Measurements from ENCODE around the gene MSGN1.

Gene MSGN1

DNA sequence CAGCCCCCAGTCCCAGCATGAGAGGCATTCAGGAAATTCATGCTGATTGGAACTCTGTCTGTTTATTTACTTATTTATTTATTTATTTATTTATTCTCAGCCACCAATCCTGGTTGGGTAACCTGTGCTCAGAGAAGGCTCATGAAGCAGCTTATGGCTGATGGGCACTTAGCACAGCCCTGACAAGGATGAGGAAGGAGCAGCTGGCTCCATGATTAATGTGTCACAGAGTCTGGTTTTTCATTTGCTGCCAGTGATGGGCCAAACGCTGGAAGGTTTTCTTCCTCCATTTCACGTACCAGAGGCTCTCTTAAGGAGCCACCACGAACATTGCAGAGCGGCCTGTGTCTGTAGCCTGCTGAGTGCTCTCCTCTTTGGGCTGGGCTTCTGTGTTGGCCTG, 33.9 kb downstream of the MSGN1 start:
- DNase-seq: no peak

DNA sequence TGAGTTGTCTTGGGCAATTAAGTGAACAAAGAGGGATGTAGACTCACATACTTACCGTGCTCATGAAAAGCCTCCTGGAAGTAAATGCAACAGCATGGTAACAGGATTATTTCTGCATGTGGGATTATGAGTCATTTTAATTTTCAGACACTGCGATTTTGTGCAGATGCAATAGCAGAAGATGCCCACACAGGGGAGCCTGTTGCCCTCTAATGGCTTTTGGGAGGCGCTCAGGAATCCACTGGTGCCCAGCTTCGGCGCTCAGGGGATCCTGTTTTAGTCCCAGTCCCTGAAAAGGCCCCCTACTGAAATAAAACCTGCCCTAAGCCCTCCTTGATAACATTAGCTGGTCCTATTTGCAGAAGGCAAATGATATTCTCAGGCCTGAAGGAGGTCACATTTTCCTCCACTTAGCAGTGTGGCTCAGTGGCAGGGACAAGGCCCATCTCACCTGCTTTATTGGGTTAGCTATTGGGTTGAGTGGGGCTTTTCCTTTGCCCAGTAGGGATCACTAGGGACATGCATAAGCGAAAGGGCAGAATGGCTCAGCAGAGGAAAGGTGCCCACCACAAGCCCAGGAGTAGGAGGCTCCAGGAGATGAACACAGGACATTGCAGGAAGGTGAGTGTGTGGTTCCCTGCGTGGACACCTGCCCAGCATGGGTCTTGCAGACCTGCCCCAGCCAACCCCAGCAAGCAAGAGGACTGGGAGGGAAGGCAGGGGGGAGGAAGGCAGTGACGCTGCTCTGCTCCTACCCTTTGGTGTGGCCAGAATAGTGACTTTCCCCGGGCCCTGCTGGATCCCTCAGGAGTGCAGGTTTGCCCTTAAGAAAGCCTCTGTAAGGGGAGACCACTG, 35.7 kb downstream of the MSGN1 start:
- peak; percentile 17 for DNase-seq

DNA sequence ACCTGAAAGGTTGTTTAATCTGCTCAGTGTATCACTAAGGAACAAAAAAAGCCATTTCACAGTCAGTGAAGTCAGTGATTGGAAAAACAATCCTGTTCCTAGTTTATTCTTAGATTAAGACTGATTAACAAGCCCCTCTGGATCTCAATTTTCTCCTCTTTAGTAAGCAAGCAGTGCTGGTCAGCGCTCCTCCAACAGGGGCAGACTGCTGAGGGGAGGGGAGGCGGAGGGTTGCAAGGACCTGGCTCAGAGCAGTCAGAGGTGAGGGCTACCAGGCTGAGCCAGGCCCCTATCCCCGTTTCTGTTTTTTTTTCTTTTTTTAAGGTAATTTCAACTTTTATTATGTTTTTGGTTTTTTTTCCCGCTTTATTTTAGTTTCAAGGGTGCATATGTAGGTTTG, 37.5 kb downstream of the MSGN1 start:
- DNase-seq: no peak

DNA sequence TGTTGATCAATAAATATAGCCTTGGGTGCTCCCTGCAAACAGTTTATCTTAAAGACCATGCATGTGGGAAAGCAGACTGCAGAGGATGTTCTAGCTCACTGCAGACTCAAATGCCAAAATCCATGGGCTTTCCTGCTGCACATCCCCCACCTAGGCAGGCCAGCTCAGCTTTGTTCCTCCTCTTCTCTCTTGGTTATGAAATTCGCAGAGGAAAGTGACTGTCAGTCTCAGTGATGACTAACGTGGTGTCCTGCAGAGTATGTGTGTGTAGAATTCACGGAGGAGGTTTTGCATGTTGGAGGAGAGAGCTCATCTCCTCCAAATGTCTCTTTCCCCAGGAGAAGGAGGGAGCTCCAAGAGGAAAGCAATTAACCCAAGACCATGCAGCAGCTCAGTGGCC, 40.8 kb downstream of the MSGN1 start:
- DNase-seq: no peak

DNA sequence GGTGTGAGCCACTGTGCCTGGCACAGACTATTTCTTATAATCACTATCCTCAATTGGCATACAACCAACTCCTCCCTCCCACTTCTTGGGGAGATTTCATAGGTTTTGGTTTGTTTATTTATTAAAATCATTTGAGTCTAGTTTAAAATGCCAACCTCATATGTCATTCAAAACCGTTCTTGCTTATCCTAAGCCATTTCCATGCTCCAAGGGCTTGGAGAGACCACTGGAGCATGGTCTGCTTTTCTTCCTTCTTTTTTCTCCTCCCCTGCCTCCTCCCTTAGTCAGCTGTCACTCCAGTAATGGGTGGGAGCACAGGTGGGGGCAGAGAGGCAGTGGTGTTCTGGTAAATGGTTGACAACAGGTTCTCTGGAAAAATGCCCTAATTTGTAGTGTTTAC, 41.8 kb downstream of the MSGN1 start:
- no peak for DNase-seq

DNA sequence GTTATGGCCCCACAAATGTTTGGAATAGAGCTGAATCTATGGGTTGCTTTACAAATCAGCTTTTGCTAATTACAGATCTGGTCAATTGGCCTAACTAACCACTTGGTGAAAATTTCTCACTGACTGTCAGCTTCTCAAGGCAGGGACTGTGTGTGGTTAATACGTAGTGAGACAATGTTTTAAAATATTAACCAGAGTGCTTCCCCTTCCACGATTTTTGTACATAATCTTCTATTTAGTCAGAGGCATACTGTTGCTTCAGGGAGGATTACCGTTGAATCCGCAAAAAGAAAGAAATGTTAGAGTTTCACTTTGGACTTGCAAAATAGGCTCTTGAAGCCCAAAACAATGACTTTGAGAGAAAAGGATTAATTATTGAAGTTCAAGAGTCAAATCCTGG, 47.3 kb downstream of the MSGN1 start:
- no peak for DNase-seq

DNA sequence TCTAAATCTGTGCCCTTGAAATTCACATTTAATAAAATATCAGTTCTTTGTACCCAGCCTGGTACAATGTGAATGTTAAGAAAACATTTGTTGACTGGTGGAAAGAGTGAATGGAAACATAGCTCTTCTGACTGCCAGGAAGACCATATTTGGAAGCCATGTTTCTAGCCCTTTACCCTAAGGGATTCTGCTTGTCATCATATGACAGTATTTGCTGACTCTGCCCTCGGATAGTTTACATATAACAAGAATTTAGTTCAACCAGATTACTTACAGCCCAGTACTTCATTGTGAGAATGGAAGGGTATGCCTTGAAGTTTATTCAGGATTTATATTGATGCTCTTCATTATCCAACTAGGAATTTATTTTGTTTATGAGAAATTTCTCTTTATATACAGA, 48.4 kb downstream of the MSGN1 start:
- no peak for DNase-seq

DNA sequence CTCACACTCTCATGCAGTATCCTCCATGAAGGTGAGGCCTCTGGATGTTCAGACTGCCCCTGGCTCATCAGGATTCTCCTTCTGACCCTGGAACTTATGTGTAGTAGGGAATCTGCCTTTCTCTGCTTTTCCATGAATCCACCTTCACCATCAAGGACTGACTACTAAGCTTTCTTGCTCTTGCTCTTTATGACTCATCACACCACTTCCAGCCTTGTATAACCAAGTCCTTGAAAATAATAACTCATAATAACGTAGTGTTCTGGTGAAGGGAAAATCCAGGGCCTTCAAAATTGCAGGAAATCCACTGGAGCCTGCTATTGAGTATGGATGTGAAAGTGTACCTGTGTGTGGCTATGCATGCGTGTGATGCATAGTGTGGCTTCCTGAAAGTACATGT, 50.9 kb downstream of the MSGN1 start:
- no peak for DNase-seq

Measured in NCI-H774 (cell line).